Hepatocyte (in vitro differentiated cells): ENCODE measurements around the gene BRAP. TPM values are rescaled to one million over a fixed set of nuclear protein-coding genes. Genes with fewer than 3 reads are reported as not detected.

Experiments used
- DNase-seq: peaks from one replicate; pipeline ENCODE4 v3.0.0-alpha.2; 2016; ENCODE audit warnings: low spot score
- H2AFZ ChIP-seq: fragments of 200-600 bp; sonication (generic); 2 replicates; pipeline ENCODE4 v1.6.0; 2016; ENCODE audit warnings: antibody characterized with exemption, mild to moderate bottlenecking
- H3K27ac ChIP-seq: fragments of 200-600 bp; sonication (generic); 2 replicates; pipeline ENCODE4 v1.5.1; 2016; ENCODE audit warnings: mild to moderate bottlenecking
- H3K27me3 ChIP-seq: fragments of 200-600 bp; sonication (generic); 2 replicates; pipeline ENCODE4 v1.6.1; 2016
- H3K36me3 ChIP-seq: fragments of 200-600 bp; sonication (generic); replicated peaks from 2 replicates; pipeline ENCODE4 v1.5.1; 2016; ENCODE audit warnings: low read depth; ENCODE audit not compliant: insufficient read depth
- H3K4me1 ChIP-seq: fragments of 200-600 bp; sonication (generic); 2 replicates; pipeline ENCODE4 v1.5.1; 2016; ENCODE audit warnings: mild to moderate bottlenecking, moderate library complexity; ENCODE audit not compliant: insufficient read depth
- H3K4me2 ChIP-seq: fragments of 200-600 bp; sonication (generic); 2 replicates; pipeline ENCODE4 v1.6.0; 2016
- H3K4me3 ChIP-seq: fragments of 200-600 bp; sonication (generic); 2 replicates; pipeline ENCODE4 v1.5.1; 2016; ENCODE audit warnings: mild to moderate bottlenecking
- H3K79me2 ChIP-seq: fragments of 200-600 bp; sonication (generic); 2 replicates; pipeline ENCODE4 v1.6.0; 2017; ENCODE audit warnings: mild to moderate bottlenecking
- H3K9me2 ChIP-seq: fragments of 200-600 bp; sonication (generic); replicated peaks from 2 replicates; pipeline ENCODE4 v1.6.0; 2017; ENCODE audit warnings: mild to moderate bottlenecking; ENCODE audit not compliant: insufficient read depth
- H3K9me3 ChIP-seq: fragments of 200-600 bp; sonication (generic); 2 replicates; pipeline ENCODE4 v1.5.1; 2016; ENCODE audit warnings: low read depth, mild to moderate bottlenecking
- H4K20me1 ChIP-seq: fragments of 200-600 bp; sonication (generic); 2 replicates; pipeline ENCODE4 v1.6.0; 2016; ENCODE audit warnings: mild to moderate bottlenecking; ENCODE audit not compliant: insufficient read depth, poor library complexity, severe bottlenecking
- EZH2 ChIP-seq: fragments of 200-600 bp; sonication (generic); IDR thresholded peaks from 2 replicates; pipeline ENCODE4 v1.6.1; 2016; ENCODE audit warnings: antibody characterized with exemption, mild to moderate bottlenecking, borderline replicate concordance
- EZH2phosphoT487 ChIP-seq: fragments of 200-600 bp; sonication (generic); IDR thresholded peaks from one replicate; pipeline ENCODE4 v1.6.1; 2018; ENCODE audit warnings: antibody characterized with exemption, mild to moderate bottlenecking, low read depth, moderate library complexity; ENCODE audit not compliant: unreplicated experiment, severe bottlenecking
- WGBS: methylation state at CpG from one replicate; pipeline ENCODE4 v1.1.6; 2016; ENCODE audit warnings: low lambda C conversion rate; ENCODE audit errors: missing lambda C conversion rate; 5-methylcytosine and 5-hydroxymethylcytosine counted together
- polyA plus RNA-seq: library from polyadenylated mRNA; unstranded; fragments of >200 nt; fragmentation: Nextera tagmentation; extraction: Ambion mirVana; gene quantifications from 2 replicates; pipeline ENCODE4 v1.2.1, GENCODE V29; 2016
- total RNA-seq: library from RNA; depleted of rRNA; stranded (reverse); fragments of >200 nt; gene quantifications from 2 replicates; pipeline ENCODE4 v1.2.3, GENCODE V29; 2014
- TF ChIP-seq, protein P1 (sequence below): fragments of 200-600 bp; sonication (generic); IDR thresholded peaks from 2 replicates; pipeline ENCODE4 v1.5.1; 2016; ENCODE audit warnings: antibody characterized with exemption, mild to moderate bottlenecking; ENCODE audit not compliant: poor library complexity

The BRAP gene
- total and polyA plus RNA-seq, 2 experiments from 2014 or later, result 13.9 to 16.8 TPM

DNA sequence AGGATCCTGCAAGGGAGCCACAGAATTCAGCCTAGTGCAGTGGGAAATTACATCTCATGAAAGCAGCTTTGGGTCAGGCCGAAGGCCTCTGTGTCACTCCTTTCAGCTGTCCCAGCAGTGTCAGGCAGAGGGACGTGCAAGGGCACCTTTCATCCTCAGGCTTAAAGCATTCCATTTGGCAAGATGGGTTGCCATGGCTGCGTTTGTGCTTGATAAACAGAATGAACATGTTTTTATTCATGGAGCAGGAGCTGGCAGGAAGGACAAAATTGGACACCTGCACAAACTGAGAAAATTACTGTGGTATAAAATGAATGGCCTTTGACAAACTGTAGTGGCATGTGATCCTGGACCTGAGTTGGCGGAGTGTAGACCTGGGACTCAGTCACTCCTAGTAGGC lies 29.5 kb upstream of the BRAP start:
- WGBS, result 92% methylated on average over 4 of the region's 4 CpGs
- no peaks in the 10 kb centered on the region for H4K20me1 ChIP-seq
- no peaks in the 10 kb centered on the region for H3K9me2 ChIP-seq
- H3K4me3 ChIP-seq, result no peak overlapping the region
- H3K27ac ChIP-seq, result no peak overlapping the region
- no peaks in the 10 kb centered on the region for H3K9me3 ChIP-seq
- no peaks in the 10 kb centered on the region for H3K4me1 ChIP-seq
- no peaks in the 10 kb centered on the region for H3K79me2 ChIP-seq
- peaks cover 4% of the 10 kb centered on the region for H3K36me3 ChIP-seq
- no peak overlapping the region for H2AFZ ChIP-seq
- DNase-seq, result no peak
- no peaks in the 10 kb centered on the region for H3K27me3 ChIP-seq
- no peak for TF ChIP-seq EZH2
- TF ChIP-seq, protein P1, sequence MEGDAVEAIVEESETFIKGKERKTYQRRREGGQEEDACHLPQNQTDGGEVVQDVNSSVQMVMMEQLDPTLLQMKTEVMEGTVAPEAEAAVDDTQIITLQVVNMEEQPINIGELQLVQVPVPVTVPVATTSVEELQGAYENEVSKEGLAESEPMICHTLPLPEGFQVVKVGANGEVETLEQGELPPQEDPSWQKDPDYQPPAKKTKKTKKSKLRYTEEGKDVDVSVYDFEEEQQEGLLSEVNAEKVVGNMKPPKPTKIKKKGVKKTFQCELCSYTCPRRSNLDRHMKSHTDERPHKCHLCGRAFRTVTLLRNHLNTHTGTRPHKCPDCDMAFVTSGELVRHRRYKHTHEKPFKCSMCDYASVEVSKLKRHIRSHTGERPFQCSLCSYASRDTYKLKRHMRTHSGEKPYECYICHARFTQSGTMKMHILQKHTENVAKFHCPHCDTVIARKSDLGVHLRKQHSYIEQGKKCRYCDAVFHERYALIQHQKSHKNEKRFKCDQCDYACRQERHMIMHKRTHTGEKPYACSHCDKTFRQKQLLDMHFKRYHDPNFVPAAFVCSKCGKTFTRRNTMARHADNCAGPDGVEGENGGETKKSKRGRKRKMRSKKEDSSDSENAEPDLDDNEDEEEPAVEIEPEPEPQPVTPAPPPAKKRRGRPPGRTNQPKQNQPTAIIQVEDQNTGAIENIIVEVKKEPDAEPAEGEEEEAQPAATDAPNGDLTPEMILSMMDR, result no peak
- TF ChIP-seq EZH2phosphoT487, result no peak
- H3K4me2 ChIP-seq, result no peak overlapping the region

DNA sequence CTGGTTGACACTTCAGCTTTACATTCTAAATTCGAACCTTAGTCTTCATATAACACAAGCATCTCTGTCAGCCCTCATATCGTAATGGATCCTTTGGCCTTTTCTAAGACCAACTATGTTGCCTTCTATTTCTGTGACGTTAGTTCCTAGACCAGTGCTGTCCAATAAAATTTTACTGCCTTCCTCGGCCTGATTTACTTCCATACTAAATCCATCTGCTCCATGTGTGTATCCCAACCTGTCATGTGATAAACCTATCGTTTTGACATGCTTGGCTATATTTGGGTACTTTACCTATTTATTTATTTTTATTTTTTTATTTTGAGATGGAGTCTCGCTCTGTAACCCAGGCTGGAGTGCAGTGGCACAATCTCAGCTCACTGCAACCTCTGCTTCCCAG lies 20.4 kb upstream of the BRAP start:
- Histone ChIP-seq H3K79me2 (no peaks in the 10 kb centered on the region), H2AFZ (no peak overlapping the region), H3K9me2 (no peaks in the 10 kb centered on the region), H3K4me2 (no peak overlapping the region), H4K20me1 (no peaks in the 10 kb centered on the region), H3K27me3 (no peaks in the 10 kb centered on the region), H3K36me3 (no peaks in the 10 kb centered on the region), H3K4me1 (no peaks in the 10 kb centered on the region), H3K4me3 (no peak overlapping the region), H3K9me3 (no peaks in the 10 kb centered on the region), H3K27ac (no peak overlapping the region)
- WGBS, result 90% methylated on average over 6 of the region's 6 CpGs
- TF ChIP-seq, protein P1, result no peak
- TF ChIP-seq EZH2phosphoT487 (no peak), EZH2 (no peak)
- no peak for DNase-seq

DNA sequence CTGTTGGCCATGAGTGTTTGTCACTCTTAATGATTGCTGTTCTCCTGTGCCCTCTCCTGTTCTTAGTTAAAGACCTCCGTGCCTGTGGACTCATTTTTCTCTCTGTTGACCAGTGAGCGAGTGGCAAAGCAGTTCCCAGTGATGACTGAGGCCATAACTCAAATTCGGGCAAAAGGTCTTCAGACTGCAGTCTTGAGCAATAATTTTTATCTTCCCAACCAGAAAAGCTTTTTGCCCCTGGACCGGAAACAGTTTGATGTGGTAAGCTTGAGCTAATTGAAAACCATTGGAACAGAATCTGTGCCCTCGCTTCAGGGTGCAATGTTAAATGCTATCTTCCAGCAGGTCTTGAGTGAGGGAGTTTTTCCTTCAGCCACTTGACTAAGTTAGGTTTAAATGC lies 19.9 kb upstream of the BRAP start:
- TF ChIP-seq, protein P1, result no peak
- no peak for TF ChIP-seq EZH2
- TF ChIP-seq EZH2phosphoT487, result no peak
- Histone ChIP-seq H3K27me3 (no peaks in the 10 kb centered on the region), H3K36me3 (no peaks in the 10 kb centered on the region), H3K27ac (no peak overlapping the region), H3K4me1 (no peaks in the 10 kb centered on the region), H3K79me2 (no peaks in the 10 kb centered on the region), H3K9me2 (no peaks in the 10 kb centered on the region), H4K20me1 (no peaks in the 10 kb centered on the region), H3K4me3 (no peak overlapping the region), H2AFZ (no peak overlapping the region), H3K9me3 (no peaks in the 10 kb centered on the region), H3K4me2 (no peak overlapping the region)
- no peak for DNase-seq
- WGBS, result 89% methylated on average over 5 of the region's 5 CpGs

DNA sequence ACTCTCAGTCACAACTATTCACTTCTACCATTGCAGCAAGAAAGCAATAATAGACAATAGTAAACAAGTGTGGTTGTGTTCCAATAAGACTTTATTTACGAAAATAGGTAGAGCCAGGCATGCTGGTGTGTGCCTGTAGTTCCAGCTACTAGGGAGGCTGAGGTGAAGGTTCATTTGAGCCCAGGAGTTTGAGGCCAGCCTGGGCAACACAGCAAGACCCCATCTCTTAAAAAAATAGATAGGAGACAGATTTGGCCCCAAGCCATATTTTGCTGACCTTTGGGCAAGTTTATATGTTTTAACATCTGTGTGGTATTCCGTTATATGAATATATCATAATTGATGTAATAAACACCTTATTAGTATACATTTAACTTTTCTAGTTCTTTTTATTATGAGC lies 14.2 kb upstream of the BRAP start:
- Histone ChIP-seq H3K27me3 (no peaks in the 10 kb centered on the region), H2AFZ (no peak overlapping the region), H3K4me3 (no peak overlapping the region), H3K4me2 (no peak overlapping the region), H3K4me1 (no peaks in the 10 kb centered on the region), H4K20me1 (no peaks in the 10 kb centered on the region), H3K36me3 (no peaks in the 10 kb centered on the region), H3K9me2 (no peaks in the 10 kb centered on the region), H3K79me2 (no peaks in the 10 kb centered on the region), H3K9me3 (no peaks in the 10 kb centered on the region), H3K27ac (no peak overlapping the region)
- WGBS, result 95% methylated on average over 2 of the region's 2 CpGs
- TF ChIP-seq EZH2phosphoT487 (no peak), EZH2 (no peak)
- TF ChIP-seq, protein P1, result no peak
- DNase-seq, result no peak
